WI38 (cell line): ENCODE results near the gene MLF2.
"Not testable (repeated sequence)": the region's sequence is repeated elsewhere in the genome, so short reads cannot be mapped to it uniquely, and the experiment has no call there.

Experiments
- H3K4me3 ChIP-seq: 2 replicates; pipeline ENCODE4 v1.5.1; 2011; ENCODE audit warnings: low read depth, mild to moderate bottlenecking, control low read depth, low read length
- TF ChIP-seq, protein P1 (sequence below): IDR thresholded peaks from 2 replicates; pipeline ENCODE4 v1.5.1; 2012; ENCODE audit warnings: low read depth, mild to moderate bottlenecking, control low read depth, low read length

Gene MLF2

DNA sequence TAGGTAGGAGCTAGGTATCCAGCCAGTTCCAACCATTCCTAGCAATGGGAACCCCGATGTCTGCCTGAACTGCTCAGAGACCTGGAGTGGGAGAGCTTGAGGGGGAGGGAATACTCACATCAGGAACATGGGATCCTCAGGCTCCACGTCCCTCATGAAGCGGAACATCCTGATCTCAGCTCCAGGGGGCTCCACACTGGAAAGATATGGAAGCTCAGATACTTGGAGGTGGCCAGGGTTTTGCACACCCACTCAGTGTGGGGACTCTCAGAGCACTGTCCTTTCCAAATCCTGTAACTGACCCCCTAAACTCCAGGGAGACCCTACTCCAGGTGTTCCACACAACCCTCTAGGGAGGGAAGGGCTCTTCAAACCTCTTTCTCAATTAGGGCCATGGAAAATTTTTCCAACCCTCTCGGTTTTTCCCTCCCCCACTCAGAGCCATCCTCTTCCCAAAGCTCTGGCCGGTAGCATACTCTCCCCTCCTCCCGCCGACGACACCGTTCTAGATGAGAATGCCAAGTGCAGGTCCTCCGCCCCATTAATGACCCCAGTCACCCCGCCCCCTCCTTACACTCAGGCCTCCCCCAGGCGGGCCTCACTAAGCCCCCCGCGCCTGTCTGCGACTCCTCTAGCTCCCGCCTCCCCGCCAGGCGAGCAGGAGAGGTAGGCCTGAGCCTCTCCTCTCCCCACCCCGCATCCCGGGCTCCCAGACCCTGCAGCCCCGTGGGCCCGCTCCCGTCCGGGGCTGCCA is 597 bp downstream of the MLF2 start:
- TF ChIP-seq, protein P1, sequence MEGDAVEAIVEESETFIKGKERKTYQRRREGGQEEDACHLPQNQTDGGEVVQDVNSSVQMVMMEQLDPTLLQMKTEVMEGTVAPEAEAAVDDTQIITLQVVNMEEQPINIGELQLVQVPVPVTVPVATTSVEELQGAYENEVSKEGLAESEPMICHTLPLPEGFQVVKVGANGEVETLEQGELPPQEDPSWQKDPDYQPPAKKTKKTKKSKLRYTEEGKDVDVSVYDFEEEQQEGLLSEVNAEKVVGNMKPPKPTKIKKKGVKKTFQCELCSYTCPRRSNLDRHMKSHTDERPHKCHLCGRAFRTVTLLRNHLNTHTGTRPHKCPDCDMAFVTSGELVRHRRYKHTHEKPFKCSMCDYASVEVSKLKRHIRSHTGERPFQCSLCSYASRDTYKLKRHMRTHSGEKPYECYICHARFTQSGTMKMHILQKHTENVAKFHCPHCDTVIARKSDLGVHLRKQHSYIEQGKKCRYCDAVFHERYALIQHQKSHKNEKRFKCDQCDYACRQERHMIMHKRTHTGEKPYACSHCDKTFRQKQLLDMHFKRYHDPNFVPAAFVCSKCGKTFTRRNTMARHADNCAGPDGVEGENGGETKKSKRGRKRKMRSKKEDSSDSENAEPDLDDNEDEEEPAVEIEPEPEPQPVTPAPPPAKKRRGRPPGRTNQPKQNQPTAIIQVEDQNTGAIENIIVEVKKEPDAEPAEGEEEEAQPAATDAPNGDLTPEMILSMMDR: peak; percentile 36; the same call in 1 of the 2 replicates
- peak overlapping the region; percentile 80 for H3K4me3 ChIP-seq

DNA sequence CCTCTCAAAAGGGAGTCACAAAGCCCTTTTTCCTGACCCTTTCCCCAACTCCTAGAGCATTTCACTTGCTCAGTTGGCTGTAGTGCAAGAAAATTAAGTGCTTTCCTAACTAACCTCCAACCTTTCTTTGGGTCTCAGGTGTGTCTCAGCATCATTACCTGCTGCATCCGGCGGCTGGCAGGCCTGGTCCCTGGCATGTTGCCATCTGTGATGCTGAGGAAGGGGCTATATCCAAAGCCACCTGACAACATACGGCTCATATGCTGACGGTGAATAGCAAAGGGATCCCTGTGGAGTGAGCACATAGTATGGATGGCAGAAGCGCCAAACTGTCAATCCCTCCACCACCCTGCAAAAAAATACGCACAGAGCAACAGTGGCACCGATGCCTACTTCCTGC is 1.2 kb downstream of the MLF2 start:
- peak overlapping the region; percentile 80 for H3K4me3 ChIP-seq
- TF ChIP-seq, protein P1: no peak

- no peak overlapping the region for H3K4me3 ChIP-seq
- TF ChIP-seq, protein P1: no peak
Observed at GRCh38 chr12:6750506-6750905, 2.4 kb downstream of the MLF2 start.

- TF ChIP-seq, protein P1: no peak
Observed at GRCh38 chr12:6748761-6749160, 4.2 kb downstream of the MLF2 start.

DNA sequence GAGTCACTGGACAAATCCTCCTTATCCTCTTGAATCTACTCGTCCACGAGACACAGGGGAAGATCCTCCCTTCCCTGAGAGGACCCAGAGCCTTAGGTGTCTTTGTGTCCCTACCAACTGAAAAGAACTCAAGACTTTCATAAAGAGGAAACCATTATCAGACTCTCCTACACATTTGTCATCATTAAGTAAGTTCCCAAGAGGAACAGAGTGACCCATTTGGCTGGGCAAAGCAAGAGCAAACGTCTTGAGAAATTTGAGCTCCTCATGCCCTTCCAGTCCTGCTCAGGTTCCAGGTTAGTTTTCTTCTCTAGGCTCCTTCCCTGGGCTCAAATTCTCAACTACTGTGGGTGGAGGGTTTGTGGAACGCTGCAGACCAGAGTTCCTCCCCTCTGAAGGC is 5.7 kb downstream of the MLF2 start:
- H3K4me3 ChIP-seq: no peak overlapping the region
- TF ChIP-seq, protein P1: no peak

More at GRCh38 chr12:6748761-6749160, 4.2 kb downstream of the MLF2 start:
- H3K4me3 ChIP-seq: no peak overlapping the region

DNA sequence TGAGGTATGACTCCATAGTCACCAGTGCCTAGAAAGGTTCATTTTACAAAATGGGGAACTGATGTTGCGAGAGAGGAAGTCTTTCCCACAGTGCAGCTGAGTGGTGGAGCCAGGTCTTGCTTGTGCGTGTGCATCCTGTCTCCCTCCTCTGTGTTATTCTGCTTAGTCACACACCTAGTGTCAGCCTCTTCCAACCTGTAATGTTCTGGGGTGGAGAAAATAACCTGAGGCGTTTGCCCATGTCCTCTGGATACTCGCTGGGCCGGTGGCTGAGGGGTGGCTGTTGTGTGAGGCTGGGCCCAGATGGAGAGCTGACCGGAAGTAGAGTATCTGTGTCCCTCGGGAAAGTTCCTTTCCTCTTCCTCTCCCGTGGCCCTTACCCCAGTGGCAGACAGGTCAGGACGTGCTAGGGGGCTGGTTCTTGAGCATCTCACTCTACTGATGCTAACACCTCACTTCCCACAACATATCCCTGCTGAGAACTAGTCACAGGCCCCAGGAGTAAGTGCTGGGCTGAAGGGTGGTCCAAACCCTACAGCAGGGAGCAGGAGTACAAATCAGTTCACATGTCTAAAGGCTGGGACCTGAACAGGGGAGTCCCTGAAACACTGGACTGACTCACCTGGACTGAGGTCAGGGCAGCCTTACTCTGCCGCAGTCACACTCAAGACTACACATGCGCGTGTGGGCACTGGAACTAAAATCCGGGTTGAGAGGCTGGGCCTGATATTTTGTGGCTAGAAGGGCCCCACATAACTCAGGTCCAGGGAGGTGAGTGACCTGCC is 7.0 kb downstream of the MLF2 start:
- TF ChIP-seq, protein P1: no peak

GRCh38 chr12:6743300-6743699 is 9.6 kb downstream of the MLF2 start:
- H3K4me3 ChIP-seq: not testable (repeated sequence)

More for the DNA sequence above, 7.0 kb downstream of the MLF2 start:
- H3K4me3 ChIP-seq: no peak overlapping the region
